ENCODE results near the gene MAPKAP1.
"Not testable (repeated sequence)": the region's sequence is repeated elsewhere in the genome, so short reads cannot be mapped to it uniquely, and the experiment has no call there.

MAPKAP1 gene

DNA sequence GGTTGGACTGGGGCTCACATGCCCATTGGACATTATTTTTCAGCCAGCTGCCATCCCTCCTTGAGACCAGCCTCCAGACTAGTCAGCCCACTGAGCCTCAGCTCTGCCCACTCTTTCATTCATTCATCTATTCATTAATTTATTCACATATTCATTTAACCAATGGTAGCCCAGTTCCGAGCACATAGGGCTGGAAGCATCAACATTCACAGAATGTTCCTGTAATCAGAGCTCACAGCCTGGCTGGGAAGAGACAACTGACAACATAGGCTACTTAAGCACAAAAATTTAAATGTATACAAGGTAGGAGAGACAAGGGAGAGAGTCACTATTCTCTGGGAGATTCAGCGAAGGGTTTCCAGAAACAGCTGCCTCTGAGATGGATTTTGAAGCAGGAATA, 23.2 kb upstream of the MAPKAP1 start:
- no peak for DNase-seq

DNA sequence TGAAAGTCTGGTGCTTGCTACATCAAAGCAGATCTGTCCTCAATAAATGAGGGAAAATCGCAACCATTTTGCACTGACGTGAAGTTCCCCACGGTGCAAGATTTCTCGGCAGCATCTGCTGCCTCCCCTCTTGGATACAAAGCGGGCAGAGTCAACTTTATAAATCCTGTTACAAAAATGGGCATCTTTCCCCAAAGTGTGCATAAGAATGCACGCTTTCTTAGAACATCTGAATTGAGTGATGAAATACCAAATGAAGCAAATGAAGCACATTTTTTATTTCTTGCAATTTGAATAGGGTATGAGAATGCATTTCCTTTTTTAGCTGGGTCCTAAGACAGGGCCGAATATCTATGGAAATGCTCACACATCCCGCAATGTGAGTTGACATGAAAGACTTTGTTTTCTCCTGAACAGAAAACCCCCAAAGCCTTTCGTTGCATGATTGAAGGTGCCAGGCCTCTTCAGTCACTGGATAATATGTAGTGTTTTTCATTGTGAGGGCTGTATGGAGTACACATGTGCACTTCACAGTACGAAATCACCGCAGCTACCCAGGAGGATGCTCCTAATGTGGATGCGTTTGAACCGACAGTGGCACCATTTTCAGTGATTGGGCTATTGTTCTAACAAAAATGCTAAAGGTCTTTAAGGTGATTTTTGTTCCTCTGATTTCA, 19.6 kb upstream of the MAPKAP1 start:
- no peak for DNase-seq

DNA sequence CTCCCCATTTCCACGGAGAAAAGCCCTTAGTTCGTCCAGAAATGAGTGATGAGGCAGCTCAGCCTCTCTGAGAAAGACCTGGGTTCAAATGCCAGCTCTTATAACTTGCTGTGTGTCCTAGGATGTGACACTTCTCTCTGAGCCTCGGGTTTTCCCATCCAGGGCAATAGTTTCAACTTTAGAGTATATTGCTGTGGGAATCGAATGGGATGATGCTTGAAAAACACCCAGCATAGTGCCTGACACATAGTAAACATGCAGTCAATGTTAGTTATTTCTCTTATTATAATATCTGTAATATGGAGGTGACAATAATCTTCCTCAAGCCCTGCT, 430 bp upstream of the MAPKAP1 start:
- no peak for DNase-seq

DNA sequence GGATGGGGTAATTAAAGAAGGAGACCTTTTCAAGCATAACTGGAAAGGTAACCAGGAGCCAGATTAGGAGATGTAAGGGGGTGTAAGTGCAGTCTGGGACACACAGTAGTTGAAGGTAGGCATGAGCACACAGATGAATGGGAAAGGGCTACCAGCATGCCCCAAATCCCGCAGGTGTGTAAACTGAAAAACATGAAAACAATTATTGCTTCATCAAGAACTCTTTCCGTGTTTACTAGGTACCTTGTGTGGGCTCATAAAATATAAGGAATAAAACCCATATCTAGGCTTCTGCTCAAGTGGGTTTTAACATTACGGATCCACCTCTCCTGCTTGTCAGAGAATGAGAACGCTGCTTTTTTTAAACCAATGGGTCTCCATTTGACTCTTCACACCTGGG, 1.1 kb downstream of the MAPKAP1 start:
- no peak for DNase-seq

DNA sequence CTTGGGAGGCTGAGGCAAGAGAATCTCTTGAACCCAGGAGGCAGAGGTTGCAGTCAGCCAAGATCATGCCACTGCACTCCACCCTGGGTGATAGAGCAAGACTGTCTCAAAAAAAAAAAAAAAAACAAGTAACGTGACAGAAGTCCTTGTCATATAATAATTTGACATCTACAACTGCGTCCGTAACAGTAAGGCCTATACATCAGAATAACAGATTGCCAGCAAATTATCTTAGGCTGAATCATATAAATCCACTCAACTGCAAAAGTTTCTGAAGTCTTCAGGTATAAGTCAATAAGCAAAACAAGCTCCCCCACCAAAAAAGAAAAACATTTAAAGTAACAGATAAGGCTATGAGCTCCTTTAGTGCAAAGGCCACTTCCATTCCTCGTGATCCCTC, 3.3 kb downstream of the MAPKAP1 start:
- no peak for DNase-seq

DNA sequence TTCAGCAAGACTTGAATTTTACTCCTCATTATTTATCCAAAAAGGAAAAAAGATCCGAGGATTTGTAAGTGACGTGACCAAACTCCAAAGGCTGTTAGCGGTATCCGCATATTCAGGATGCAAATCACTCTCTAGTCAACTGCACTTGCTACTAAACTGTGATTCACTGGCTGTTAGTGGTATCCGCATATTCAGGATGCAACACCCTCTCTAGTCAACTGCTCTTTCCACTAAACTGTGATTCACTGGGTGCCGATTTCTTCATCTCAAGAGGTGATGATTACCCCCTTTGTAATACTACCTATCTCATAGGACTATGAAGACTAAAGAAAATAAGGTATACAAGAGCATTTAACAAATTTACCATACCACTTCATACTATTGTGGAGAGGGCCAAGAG, 5.7 kb downstream of the MAPKAP1 start:
- DNase-seq: no peak

DNA sequence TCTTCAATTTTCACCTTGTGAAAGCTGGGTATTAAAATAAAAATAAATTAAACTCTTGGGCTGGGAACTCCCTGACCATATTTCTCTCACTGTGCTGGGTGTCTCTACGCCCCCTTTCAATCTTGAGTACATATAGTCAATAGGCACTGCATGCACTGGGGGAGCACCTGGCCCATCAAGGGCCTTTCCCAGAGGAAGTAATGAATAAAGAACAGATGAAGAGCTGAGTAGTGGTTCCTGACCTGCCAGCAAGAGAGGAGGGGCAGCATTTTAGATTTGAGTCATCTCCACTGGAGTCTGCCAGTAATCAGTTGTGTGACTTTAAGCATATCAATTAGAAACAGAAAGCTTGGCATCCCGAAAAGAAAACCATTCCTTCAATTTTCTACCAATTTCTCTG, 6.2 kb downstream of the MAPKAP1 start:
- peak; percentile 43 to 51 for DNase-seq

DNA sequence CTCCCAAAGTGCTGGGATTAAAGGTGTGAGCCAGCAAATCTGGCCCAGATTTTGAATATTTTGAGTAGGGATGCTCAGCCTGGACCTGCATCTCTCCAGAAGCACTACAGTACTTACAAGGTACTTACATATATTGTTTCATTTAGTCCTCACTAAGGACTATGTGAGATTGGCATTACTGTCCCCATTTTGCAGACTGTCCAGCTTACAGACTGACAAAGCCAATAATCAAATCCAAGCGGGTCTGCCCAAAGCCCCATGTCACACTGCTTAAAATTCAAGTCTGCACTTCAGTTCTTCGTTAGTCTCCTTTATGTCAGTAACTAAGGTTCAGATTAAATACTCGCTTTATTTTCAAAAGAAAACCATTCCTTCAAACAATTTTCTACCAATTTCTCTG, 7.1 kb downstream of the MAPKAP1 start:
- no peak for DNase-seq

DNA sequence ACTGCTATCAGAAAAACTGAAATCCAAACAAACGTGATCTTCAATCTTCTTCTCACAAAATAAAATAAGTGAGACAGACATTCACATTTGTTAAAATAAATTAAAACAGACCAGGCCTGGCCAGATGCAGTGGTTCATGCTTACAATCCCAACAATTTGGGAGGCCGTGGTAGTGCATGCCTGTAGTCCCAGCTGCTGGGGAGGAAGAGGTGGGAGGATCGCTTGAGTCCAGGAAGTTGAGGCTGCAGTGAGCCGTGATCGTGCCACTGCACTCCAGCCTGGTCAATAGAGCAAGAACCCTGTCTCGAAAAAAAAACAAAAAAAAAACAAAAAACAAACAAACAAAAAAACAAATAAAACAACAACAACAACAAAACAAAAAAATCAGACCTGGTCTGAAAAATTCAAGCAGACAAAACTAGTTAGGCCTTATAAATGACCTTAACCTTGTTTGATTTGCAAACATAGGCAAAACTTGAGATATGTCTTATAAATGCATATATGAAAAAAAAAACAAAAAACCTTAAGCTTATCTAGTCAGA, 10.8 kb downstream of the MAPKAP1 start:
- no peak for DNase-seq

DNA sequence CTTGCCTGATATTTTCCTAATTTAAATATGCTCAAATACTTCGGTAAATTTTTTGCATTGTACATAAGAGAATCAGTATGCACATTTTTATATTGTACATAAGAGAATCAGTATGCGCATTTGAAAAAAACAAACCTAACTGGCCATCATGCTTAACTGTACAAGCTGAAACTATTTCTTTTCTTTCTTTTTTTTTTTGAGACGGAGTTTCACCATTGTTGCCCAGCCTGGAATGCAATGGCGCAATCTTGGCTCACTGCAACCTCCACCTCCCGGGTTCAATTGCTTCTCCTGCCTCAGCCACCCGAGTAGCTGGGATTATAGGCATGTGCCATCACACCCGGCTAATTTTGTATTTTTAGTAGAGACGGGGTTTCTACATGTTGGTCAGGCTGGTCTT, 11.5 kb downstream of the MAPKAP1 start:
- DNase-seq: not testable (repeated sequence)

DNA sequence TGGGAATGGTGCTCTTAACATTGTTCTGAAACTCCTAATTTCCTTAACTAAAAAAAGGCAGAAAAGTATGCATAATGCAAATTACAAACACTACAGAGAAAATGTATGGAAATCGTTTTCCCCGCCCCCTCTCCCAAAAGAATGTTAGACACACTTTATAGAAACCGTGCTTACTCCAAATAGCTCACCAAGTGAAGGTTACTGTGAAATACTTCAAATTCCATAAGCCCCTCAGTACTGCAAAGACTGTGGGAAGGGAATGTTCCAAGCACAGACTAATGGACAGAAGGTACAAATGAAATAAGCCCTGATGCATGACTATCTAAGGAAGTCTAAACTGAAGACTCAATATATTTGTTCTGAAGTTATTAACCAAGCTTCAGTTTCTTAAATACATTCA, 12.5 kb downstream of the MAPKAP1 start:
- DNase-seq: no peak

DNA sequence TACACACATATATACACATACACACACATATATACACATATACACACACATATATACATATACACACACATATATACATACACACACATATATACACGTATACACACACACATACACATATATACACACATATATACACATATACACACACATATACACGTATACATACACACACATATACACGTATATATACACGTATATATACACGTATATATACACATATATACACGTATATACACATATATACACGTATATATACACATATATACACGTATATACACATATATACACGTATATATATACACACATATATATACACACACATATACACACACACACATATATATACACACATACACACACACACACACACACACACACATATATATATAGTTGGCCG, 13.5 kb downstream of the MAPKAP1 start:
- not testable (repeated sequence) for DNase-seq

DNA sequence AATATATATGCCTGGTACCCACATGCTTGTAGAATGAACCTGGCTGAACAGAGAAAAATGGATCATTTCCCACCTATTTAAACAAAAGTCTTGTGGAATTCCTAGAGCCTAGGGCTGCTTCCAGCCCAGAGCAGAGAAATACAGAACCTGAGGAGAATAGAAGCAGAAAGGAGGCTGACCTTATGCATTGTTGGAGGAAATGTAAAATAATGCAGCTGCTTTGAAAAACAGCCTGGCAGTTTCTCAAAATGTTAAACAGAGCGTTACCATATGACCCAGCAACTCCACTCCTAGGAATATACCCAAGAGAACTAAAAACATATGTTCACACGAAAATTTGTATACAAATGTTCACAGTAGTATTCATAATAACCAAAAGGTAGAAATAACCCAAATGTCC, 15.1 kb downstream of the MAPKAP1 start:
- DNase-seq: no peak

DNA sequence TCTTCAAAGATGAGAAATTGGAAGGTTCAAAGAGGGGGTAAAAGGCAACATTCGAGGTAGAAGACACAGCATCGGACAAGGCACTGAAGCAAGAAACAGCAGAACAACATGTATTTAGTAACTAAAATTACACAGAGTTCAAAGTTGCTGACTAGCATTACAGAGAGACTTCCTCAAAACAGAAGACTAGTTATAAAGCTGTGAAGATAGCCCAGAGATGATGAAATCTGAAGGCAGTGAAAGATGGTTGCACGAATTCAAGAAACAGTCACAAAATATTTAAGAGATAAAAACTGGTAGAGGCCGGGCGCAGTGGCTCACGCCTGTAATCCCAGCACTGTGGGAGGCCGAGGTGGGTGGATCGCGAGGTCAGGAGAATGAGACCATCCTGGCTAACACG, 16.3 kb downstream of the MAPKAP1 start:
- DNase-seq: no peak

DNA sequence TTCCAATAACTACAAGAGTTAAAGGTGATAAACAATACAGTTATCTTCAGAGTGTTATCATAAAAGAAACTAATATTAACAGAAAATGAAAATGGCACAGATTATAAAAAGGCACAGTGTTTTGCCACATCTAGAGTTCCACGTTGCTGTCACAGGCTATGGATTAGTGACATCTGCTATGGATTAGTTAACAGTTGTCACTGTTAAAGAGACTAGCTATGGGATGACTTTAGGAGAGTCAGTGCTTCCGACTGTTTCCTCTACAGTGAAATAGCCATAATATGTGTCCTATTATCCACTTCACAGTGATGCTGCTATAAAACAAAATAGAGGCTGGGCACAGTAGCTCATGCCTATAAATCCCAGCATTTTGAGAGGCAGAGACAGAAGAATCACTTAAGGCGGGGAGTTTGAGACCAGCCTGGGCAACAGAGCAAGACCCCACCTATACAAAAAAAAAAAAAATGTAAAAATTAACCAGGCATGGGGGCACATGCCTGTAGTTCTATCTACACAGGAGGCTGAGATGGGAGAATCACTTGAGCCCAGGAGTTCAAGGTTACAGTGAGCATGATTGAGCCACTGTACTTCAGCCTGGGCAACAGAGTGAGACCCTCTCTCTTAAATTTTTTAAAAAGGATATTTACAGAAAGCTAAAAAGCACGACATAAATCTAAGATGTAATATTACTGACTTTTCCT, 19.7 kb downstream of the MAPKAP1 start:
- no peak for DNase-seq

DNA sequence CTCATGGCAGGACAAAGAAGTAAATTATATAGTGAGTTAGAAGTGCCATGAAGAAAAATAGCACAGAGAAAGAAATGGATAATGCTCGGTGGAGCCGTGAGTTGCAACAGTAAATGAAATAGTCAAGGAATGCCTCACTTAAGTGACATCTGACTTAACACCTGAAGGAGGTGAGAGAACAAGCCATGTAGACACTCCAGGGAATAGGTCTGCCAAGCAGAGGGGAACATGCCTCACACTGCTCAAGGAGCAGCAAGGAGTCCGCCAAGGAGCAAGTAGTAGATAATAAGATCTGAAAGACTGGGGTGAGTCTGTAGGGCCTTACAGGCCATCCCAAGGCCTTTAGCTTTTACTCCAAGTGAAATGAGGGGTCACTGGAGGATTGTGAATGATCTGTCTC, 21.8 kb downstream of the MAPKAP1 start:
- no peak for DNase-seq

DNA sequence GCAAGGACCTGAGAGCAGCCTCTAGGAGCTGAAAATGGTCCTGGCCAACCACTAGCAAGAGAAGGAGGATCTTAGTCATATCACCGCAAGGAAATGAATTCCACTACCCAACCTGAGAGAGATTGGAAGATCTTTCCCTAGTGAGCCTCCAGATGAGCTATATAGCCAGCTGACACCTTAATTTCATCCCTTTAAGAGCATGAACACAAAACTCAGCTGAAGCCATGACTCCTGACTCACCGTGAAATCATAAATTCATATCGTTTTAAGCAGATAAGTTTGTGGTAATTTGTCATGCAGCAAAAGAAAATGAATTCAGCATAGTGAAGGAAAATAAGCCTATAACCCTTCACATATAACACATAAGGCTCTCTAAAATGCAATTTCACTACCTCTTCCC, 23.5 kb downstream of the MAPKAP1 start:
- DNase-seq: no peak

DNA sequence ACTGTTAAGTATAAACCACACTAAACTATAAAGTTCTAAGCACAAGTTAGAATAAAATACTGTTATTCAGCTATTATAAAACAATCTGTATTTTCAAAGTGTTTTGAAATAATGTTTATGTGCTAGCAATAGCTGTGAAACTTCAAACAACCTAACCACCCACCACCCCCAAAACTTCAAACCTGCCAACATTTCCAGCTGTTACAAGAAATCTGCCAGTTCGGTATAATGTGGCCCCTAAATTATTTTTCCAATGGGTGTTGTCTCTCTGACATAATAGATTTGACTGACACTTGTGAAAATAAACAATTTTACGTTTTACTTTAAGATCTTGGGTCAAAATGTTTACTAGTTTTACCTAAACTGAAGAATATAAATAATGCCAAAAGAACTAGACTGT, 24.7 kb downstream of the MAPKAP1 start:
- no peak for DNase-seq

DNA sequence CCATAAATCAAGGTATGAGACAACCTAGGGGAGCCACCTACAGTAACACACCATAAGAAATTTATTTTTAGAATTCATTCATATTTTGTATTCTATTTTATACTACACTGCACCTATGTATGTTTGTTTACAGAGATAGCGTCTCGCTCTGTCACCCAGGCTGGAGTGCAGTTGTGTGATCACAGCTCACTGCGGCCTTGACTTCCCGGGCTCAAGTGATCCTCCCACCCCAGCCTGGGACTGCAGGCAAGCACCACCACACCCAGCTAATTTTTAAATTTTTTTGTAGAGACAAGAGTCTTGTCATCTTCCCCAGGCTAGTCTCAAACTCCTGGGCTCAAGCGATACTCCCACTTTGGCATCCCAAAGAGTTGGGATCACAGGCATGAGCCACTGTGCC, 25.4 kb downstream of the MAPKAP1 start:
- no peak for DNase-seq

DNA sequence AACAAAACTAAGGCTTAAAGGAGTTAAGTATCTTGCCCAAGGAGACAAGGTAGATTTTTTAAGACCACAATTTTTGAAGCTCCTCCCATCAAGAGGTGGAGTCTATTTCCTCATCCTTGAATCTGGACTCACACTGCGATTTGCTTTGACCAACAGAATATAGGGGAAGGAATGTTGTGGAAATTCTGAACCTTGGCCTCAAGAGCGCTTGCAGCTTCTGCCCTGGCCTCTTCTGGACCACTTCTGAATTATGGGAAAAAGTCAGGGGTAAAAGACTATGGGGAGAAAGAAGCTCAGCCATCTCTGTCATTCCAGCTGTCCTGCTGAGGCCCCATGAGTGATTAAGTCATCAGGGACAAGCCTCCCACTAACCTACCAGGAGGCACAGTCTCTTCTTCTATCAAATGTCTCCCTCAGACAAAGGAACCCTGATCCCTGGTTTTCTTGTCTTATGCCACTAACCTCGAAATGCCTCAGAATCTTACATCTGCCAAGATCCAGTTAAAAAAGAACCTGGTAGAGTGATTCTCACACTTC, 25.9 kb downstream of the MAPKAP1 start:
- no peak for DNase-seq

DNA sequence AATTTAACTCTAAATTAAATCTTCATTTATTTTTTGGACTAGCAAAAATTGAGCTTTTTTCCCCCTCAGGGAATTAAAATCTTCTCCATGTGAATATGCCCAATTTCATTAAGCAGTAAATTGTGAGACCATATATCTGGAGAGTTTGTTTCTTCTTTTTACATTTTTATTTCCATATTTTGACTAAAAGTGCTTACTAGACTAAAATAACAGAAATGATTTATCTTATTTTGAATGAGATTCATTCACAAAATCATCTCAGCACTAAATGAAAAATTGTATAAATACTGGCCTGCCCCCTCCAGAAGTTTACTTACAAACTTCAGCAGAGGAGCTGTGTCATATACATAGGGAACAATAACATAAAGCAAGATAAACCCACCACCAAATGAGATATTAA, 26.6 kb downstream of the MAPKAP1 start:
- DNase-seq: no peak

DNA sequence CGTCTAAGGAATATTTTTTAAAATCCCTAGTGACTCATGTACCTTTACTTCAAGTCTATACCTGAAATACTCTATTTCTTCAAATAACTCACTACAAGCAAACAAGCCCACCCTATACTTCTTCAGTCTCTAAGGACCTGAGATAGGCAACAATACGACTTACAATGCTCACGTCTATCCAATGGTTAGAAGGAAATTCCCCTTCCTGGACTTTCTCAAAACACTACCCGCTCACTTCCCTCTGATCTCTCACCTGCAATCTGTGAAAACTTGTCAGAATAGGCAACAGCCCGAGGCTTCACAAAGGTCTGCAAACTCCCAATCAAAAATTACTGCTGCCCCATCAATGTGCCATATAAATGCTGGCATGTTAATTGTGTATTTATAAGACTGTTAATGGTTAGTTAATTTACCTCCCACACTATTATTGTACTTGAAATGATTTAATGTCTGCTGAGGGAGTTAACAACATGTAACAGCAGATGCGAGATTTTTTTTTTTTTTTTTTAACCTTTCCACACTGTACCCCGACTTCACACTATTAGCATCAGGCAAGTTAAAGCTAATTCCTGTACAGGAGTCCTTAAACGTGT, 27.3 kb downstream of the MAPKAP1 start:
- no peak for DNase-seq

DNA sequence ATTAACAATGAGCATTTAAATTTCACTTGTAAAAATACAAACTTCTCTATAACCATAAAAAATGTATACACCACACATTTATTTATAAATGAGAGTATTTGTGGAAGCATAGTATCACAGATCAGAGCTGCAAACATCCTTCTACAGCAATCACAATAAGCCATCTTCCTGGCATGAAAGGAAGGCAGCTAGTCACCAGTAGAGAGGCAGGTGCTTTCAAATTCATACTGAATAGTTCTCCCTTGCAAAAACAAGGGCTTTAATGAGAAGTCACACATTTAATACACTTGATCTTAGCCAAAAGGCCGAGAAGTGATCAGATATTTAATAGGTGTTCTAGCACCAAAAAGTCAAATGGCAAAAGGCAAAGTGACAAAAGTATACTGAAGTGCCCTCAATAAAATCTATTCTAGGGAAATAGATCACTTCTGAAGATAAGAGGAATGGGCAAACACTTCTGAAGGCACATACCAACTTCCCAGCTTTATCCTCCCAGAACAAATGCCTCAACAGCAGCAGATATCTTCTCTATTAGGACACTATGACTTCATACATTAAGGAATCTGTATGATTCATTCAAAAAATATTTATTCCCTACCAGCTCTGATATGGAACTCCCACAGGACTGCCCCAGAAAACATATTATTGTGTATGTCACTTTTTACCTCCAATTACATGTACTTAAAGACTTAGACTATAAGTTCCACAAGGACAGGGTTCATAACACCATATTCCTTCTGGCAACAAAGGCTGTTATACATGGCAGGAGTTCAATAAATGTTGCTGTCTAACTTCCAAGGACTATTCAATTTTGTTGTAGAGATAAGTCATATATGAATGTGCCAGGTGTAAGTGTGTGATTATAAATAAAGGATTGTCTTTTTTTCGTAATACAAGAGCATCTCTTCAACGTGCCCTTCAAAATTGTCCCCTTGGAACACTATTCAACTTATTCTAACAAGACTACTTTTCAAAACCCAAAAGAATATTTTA, 31.7 kb downstream of the MAPKAP1 start:
- no peak for DNase-seq

Measured in stimulated activated CD4-positive, alpha-beta T cell treated with anti-CD3 and anti-CD28 coated beads, Interleukin-2, amount 100 ng/mL, for 24 hours (primary cell).